ENCODE measurements around the gene WDR89.
A peak's percentile ranks its signal among the peaks of the same experiment; 100 is the strongest.

The WDR89 gene

GRCh38 chr14:63641473-63642228 lies at the start of gene WDR89:
TSS of gene WDR89 (minus strand) at chr14:63641871. CDS start at chr14:63599942, 41,929 bp downstream.
- Histone ChIP-seq H3K9ac (ENCODE audit: low read length) (peak within 1 kb of the TSS; percentile 88), H3K9me3 (ENCODE audit: control insufficient read depth, insufficient read depth, low read depth, low read length) (0 out of 2 replicates have a peak, but pooled peaks cover 2% of the 10 kb centered on the region), H3K27ac (ENCODE audit: low read depth, low read length) (peak within 1 kb of the TSS; percentile 71), H3K36me3 (ENCODE audit: control insufficient read depth, insufficient read depth, low read length) (peaks cover 14% of the 10 kb centered on the region; the same call in 1 of the 2 replicates), H3K27me3 (ENCODE audit: control insufficient read depth, insufficient read depth, low read length) (no peaks in the 10 kb centered on the region), H3K4me1 (ENCODE audit: control insufficient read depth, insufficient read depth, low read length) (no peaks in the 10 kb centered on the region), H3K4me3 (ENCODE audit: low read depth, low read length) (peak within 1 kb of the TSS; percentile 75)

- Histone ChIP-seq H3K27ac (ENCODE audit: low read depth, low read length) (no peak overlapping the region), H3K9me3 (ENCODE audit: control insufficient read depth, insufficient read depth, low read depth, low read length) (no peaks in the 10 kb centered on the region), H3K4me3 (ENCODE audit: low read depth, low read length) (no peak overlapping the region), H3K36me3 (ENCODE audit: control insufficient read depth, insufficient read depth, low read length) (no peaks in the 10 kb centered on the region), H3K4me1 (ENCODE audit: control insufficient read depth, insufficient read depth, low read length) (no peaks in the 10 kb centered on the region), H3K9ac (ENCODE audit: low read length) (no peak overlapping the region), H3K27me3 (ENCODE audit: control insufficient read depth, insufficient read depth, low read length) (no peaks in the 10 kb centered on the region)
These were observed 47.5 kb upstream of the WDR89 start for GRCh38 chr14:63689132-63689531.

GRCh38 chr14:63686926-63687325 lies 45.3 kb upstream of the WDR89 start:
- H3K27ac ChIP-seq (ENCODE audit: low read depth, low read length) = no peak overlapping the region
- H3K36me3 ChIP-seq (ENCODE audit: control insufficient read depth, insufficient read depth, low read length) = no peaks in the 10 kb centered on the region
- H3K4me3 ChIP-seq (ENCODE audit: low read depth, low read length) = no peak overlapping the region
- H3K27me3 ChIP-seq (ENCODE audit: control insufficient read depth, insufficient read depth, low read length) = no peaks in the 10 kb centered on the region
- no peak overlapping the region for H3K9ac ChIP-seq (ENCODE audit: low read length)
- H3K9me3 ChIP-seq (ENCODE audit: control insufficient read depth, insufficient read depth, low read depth, low read length) = no peaks in the 10 kb centered on the region
- no peaks in the 10 kb centered on the region for H3K4me1 ChIP-seq (ENCODE audit: control insufficient read depth, insufficient read depth, low read length)

GRCh38 chr14:63685401-63685800 lies 43.7 kb upstream of the WDR89 start:
- Histone ChIP-seq H3K27ac (ENCODE audit: low read depth, low read length) (no peak overlapping the region), H3K4me1 (ENCODE audit: control insufficient read depth, insufficient read depth, low read length) (no peaks in the 10 kb centered on the region), H3K27me3 (ENCODE audit: control insufficient read depth, insufficient read depth, low read length) (no peaks in the 10 kb centered on the region), H3K4me3 (ENCODE audit: low read depth, low read length) (no peak overlapping the region), H3K9ac (ENCODE audit: low read length) (no peak overlapping the region), H3K9me3 (ENCODE audit: control insufficient read depth, insufficient read depth, low read depth, low read length) (no peaks in the 10 kb centered on the region), H3K36me3 (ENCODE audit: control insufficient read depth, insufficient read depth, low read length) (no peaks in the 10 kb centered on the region)

GRCh38 chr14:63682727-63683593 lies 41.3 kb upstream of the WDR89 start:
- Histone ChIP-seq H3K9me3 (ENCODE audit: control insufficient read depth, insufficient read depth, low read depth, low read length) (no peaks in the 10 kb centered on the region), H3K4me3 (ENCODE audit: low read depth, low read length) (no peak overlapping the region), H3K27me3 (ENCODE audit: control insufficient read depth, insufficient read depth, low read length) (no peaks in the 10 kb centered on the region), H3K9ac (ENCODE audit: low read length) (no peak overlapping the region), H3K4me1 (ENCODE audit: control insufficient read depth, insufficient read depth, low read length) (peaks cover 3% of the 10 kb centered on the region; the same call in 1 of the 2 replicates), H3K36me3 (ENCODE audit: control insufficient read depth, insufficient read depth, low read length) (no peaks in the 10 kb centered on the region), H3K27ac (ENCODE audit: low read depth, low read length) (no peak overlapping the region)

GRCh38 chr14:63678536-63678935 lies 36.9 kb upstream of the WDR89 start:
- Histone ChIP-seq H3K27ac (ENCODE audit: low read depth, low read length) (no peak overlapping the region; the same call in 1 of the 2 replicates), H3K4me1 (ENCODE audit: control insufficient read depth, insufficient read depth, low read length) (peaks cover 8% of the 10 kb centered on the region; the same call in 1 of the 2 replicates), H3K9me3 (ENCODE audit: control insufficient read depth, insufficient read depth, low read depth, low read length) (no peaks in the 10 kb centered on the region), H3K27me3 (ENCODE audit: control insufficient read depth, insufficient read depth, low read length) (no peaks in the 10 kb centered on the region), H3K9ac (ENCODE audit: low read length) (no peak overlapping the region), H3K4me3 (ENCODE audit: low read depth, low read length) (no peak overlapping the region), H3K36me3 (ENCODE audit: control insufficient read depth, insufficient read depth, low read length) (no peaks in the 10 kb centered on the region)

- Histone ChIP-seq H3K4me3 (ENCODE audit: low read depth, low read length) (no peak overlapping the region), H3K27ac (ENCODE audit: low read depth, low read length) (no peak overlapping the region; the same call in 1 of the 2 replicates), H3K9ac (ENCODE audit: low read length) (no peak overlapping the region), H3K9me3 (ENCODE audit: control insufficient read depth, insufficient read depth, low read depth, low read length) (no peaks in the 10 kb centered on the region), H3K36me3 (ENCODE audit: control insufficient read depth, insufficient read depth, low read length) (no peaks in the 10 kb centered on the region), H3K27me3 (ENCODE audit: control insufficient read depth, insufficient read depth, low read length) (no peaks in the 10 kb centered on the region), H3K4me1 (ENCODE audit: control insufficient read depth, insufficient read depth, low read length) (peaks cover 8% of the 10 kb centered on the region)
These were observed 36.3 kb upstream of the WDR89 start for GRCh38 chr14:63677891-63678379.

GRCh38 chr14:63676615-63677014 lies 34.9 kb upstream of the WDR89 start:
- H3K36me3 ChIP-seq (ENCODE audit: control insufficient read depth, insufficient read depth, low read length) = no peaks in the 10 kb centered on the region
- H3K27ac ChIP-seq (ENCODE audit: low read depth, low read length) = no peak overlapping the region; the same call in 1 of the 2 replicates
- no peaks in the 10 kb centered on the region for H3K9me3 ChIP-seq (ENCODE audit: control insufficient read depth, insufficient read depth, low read depth, low read length)
- no peak overlapping the region for H3K4me3 ChIP-seq (ENCODE audit: low read depth, low read length)
- no peak overlapping the region for H3K9ac ChIP-seq (ENCODE audit: low read length)
- H3K4me1 ChIP-seq (ENCODE audit: control insufficient read depth, insufficient read depth, low read length) = peaks cover 8% of the 10 kb centered on the region
- H3K27me3 ChIP-seq (ENCODE audit: control insufficient read depth, insufficient read depth, low read length) = no peaks in the 10 kb centered on the region

GRCh38 chr14:63673886-63674497 lies 32.3 kb upstream of the WDR89 start:
- Histone ChIP-seq H3K36me3 (ENCODE audit: control insufficient read depth, insufficient read depth, low read length) (no peaks in the 10 kb centered on the region), H3K27me3 (ENCODE audit: control insufficient read depth, insufficient read depth, low read length) (no peaks in the 10 kb centered on the region), H3K4me1 (ENCODE audit: control insufficient read depth, insufficient read depth, low read length) (peaks cover 8% of the 10 kb centered on the region), H3K9ac (ENCODE audit: low read length) (no peak overlapping the region), H3K27ac (ENCODE audit: low read depth, low read length) (no peak overlapping the region), H3K4me3 (ENCODE audit: low read depth, low read length) (no peak overlapping the region), H3K9me3 (ENCODE audit: control insufficient read depth, insufficient read depth, low read depth, low read length) (no peaks in the 10 kb centered on the region)

GRCh38 chr14:63673255-63673654 lies 31.6 kb upstream of the WDR89 start:
- Histone ChIP-seq H3K4me3 (ENCODE audit: low read depth, low read length) (no peak overlapping the region), H3K27me3 (ENCODE audit: control insufficient read depth, insufficient read depth, low read length) (no peaks in the 10 kb centered on the region), H3K36me3 (ENCODE audit: control insufficient read depth, insufficient read depth, low read length) (no peaks in the 10 kb centered on the region), H3K4me1 (ENCODE audit: control insufficient read depth, insufficient read depth, low read length) (peaks cover 8% of the 10 kb centered on the region), H3K9ac (ENCODE audit: low read length) (no peak overlapping the region), H3K9me3 (ENCODE audit: control insufficient read depth, insufficient read depth, low read depth, low read length) (no peaks in the 10 kb centered on the region), H3K27ac (ENCODE audit: low read depth, low read length) (no peak overlapping the region)

Data from HUES6 (cell line).